K562 treated with DMSO at 1 percent for 12 hours (cell line): Measurements from ENCODE around the gene TP53TG3F. TPM values are rescaled to one million over a fixed set of nuclear protein-coding genes. Genes with fewer than 3 reads are reported as not detected.

Source experiments
- total RNA-seq: library from RNA; unstranded; fragments of 300-600 nt; gene quantifications from 2 replicates; pipeline ENCODE4 v1.2.3, GENCODE V29; 2022; ENCODE audit not compliant: insufficient read depth

Gene TP53TG3F, protein sequence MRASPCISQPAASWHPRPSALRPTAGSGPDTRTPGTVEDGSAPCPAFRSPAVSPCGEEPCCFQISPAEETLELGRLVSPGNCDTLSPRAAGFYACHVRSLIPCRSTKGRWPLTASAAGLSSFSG
- total RNA-seq = 0.90 TPM in 1 of 2 replicates, not detected in the other

DNA sequence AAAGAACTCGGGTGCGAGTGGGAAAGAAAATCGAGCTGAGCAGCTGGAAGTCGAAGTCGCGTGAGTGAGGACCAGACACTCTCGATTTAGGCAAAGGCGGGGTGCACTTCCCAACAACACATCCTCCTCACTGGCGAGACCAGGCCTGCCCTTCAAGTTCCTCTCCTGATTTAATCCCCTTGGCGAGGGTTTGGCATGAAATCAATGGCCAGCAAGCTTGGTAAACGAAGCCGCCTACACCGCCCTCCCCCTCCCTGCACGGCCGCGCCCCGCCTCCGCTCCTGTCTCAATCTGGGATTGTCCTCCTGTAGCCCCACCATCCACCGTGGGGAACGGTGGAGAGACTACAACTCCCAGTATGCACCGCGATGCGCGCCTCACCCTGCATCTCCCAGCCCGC lies at the start of gene TP53TG3F:
TSS of gene TP53TG3F (plus strand) at position 301 of the 400 bp plus-strand sequence. CDS start at position 369, 68 bp downstream.

Other genes with a start within 250 kb of the TP53TG3F start
- gene TP53TG3E, start 155.3 kb upstream of the TP53TG3F start, total RNA-seq = 0.41 TPM in 1 of 2 replicates, not detected in the other
- gene TP53TG3B, start 98.8 kb upstream of the TP53TG3F start, total RNA-seq = 1.4 and 3.8 TPM in 2 replicates